Measurements from ENCODE around the gene APEH.

- TF ChIP-seq EZH2 (IDR thresholded peaks at IDR 0.05): no peak
- no peak for TF ChIP-seq POLR2AphosphoS5 (IDR thresholded peaks at IDR 0.05; ENCODE audit: borderline replicate concordance, low read depth, low read length)
Measured at GRCh38 chr3:49729966-49730609, 55.9 kb downstream of the APEH start.

All from SK-N-MC (cell line).